ENCODE measurements around the gene PNKD.

Gene PNKD

GRCh38 chr2:218341381-218341780 is 71.1 kb downstream of the PNKD start:
- H3K36me3 Mint-ChIP-seq, result no peaks in the 10 kb centered on the region
- no peaks in the 10 kb centered on the region for H3K4me1 Mint-ChIP-seq (ENCODE audit: low read depth)
- no peaks in the 10 kb centered on the region for H3K9me3 Mint-ChIP-seq (ENCODE audit: low read depth)
- no peak overlapping the region for H3K27ac Mint-ChIP-seq
- H3K27me3 Mint-ChIP-seq, result no peaks in the 10 kb centered on the region
- no peak overlapping the region for H3K4me3 Mint-ChIP-seq

GRCh38 chr2:218342837-218343236 is 72.5 kb downstream of the PNKD start:
- Mint-ChIP-seq H3K4me3 (no peak overlapping the region), H3K9me3 (ENCODE audit: low read depth) (no peaks in the 10 kb centered on the region), H3K36me3 (no peaks in the 10 kb centered on the region)

GRCh38 chr2:218343591-218343990 is 73.3 kb downstream of the PNKD start:
- H3K27me3 Mint-ChIP-seq, result no peaks in the 10 kb centered on the region
- H3K9me3 Mint-ChIP-seq (ENCODE audit: low read depth), result no peaks in the 10 kb centered on the region
- no peak overlapping the region for H3K4me3 Mint-ChIP-seq
- H3K4me1 Mint-ChIP-seq (ENCODE audit: low read depth), result no peaks in the 10 kb centered on the region
- H3K36me3 Mint-ChIP-seq, result no peaks in the 10 kb centered on the region
- H3K27ac Mint-ChIP-seq, result no peak overlapping the region

More at GRCh38 chr2:218342837-218343236, 72.5 kb downstream of the PNKD start:
- Mint-ChIP-seq H3K4me1 (ENCODE audit: low read depth) (no peaks in the 10 kb centered on the region), H3K27ac (no peak overlapping the region), H3K27me3 (no peaks in the 10 kb centered on the region)

GRCh38 chr2:218344090-218344754 is 73.9 kb downstream of the PNKD start:
- H3K27ac Mint-ChIP-seq, result no peak overlapping the region

GRCh38 chr2:218344755-218345417 is 74.6 kb downstream of the PNKD start:
- no peaks in the 10 kb centered on the region for H3K9me3 Mint-ChIP-seq (ENCODE audit: low read depth)
- H3K27ac Mint-ChIP-seq, result no peak overlapping the region
- no peaks in the 10 kb centered on the region for H3K27me3 Mint-ChIP-seq
- H3K4me1 Mint-ChIP-seq (ENCODE audit: low read depth), result no peaks in the 10 kb centered on the region
- H3K4me3 Mint-ChIP-seq, result no peak overlapping the region
- H3K36me3 Mint-ChIP-seq, result no peaks in the 10 kb centered on the region

More at GRCh38 chr2:218344090-218344754, 73.9 kb downstream of the PNKD start:
- Mint-ChIP-seq H3K9me3 (ENCODE audit: low read depth) (no peaks in the 10 kb centered on the region), H3K36me3 (no peaks in the 10 kb centered on the region), H3K4me3 (no peak overlapping the region), H3K4me1 (ENCODE audit: low read depth) (no peaks in the 10 kb centered on the region), H3K27me3 (no peaks in the 10 kb centered on the region)

GRCh38 chr2:218345491-218346236 is 75.3 kb downstream of the PNKD start:
- H3K4me1 Mint-ChIP-seq (ENCODE audit: low read depth), result no peaks in the 10 kb centered on the region
- H3K9me3 Mint-ChIP-seq (ENCODE audit: low read depth), result no peaks in the 10 kb centered on the region
- H3K27ac Mint-ChIP-seq, result no peak overlapping the region
- no peak overlapping the region for H3K4me3 Mint-ChIP-seq
- no peaks in the 10 kb centered on the region for H3K36me3 Mint-ChIP-seq
- H3K27me3 Mint-ChIP-seq, result no peaks in the 10 kb centered on the region

GRCh38 chr2:218347172-218347571 is 76.9 kb downstream of the PNKD start:
- H3K27me3 Mint-ChIP-seq, result no peaks in the 10 kb centered on the region
- no peak overlapping the region for H3K27ac Mint-ChIP-seq
- H3K9me3 Mint-ChIP-seq (ENCODE audit: low read depth), result peaks cover 6% of the 10 kb centered on the region
- H3K36me3 Mint-ChIP-seq, result peaks cover 5% of the 10 kb centered on the region
- no peak overlapping the region for H3K4me3 Mint-ChIP-seq
- H3K4me1 Mint-ChIP-seq (ENCODE audit: low read depth), result no peaks in the 10 kb centered on the region

- Mint-ChIP-seq H3K4me1 (ENCODE audit: low read depth) (no peaks in the 10 kb centered on the region), H3K4me3 (no peak overlapping the region), H3K9me3 (ENCODE audit: low read depth) (peaks cover 6% of the 10 kb centered on the region), H3K27me3 (no peaks in the 10 kb centered on the region), H3K36me3 (peaks cover 5% of the 10 kb centered on the region), H3K27ac (no peak overlapping the region)
Observed at GRCh38 chr2:218354045-218354444, 83.7 kb downstream of the PNKD start.

GRCh38 chr2:218354850-218355443 is 84.6 kb downstream of the PNKD start:
- H3K27ac Mint-ChIP-seq, result no peak overlapping the region
- H3K4me1 Mint-ChIP-seq (ENCODE audit: low read depth), result no peaks in the 10 kb centered on the region
- no peaks in the 10 kb centered on the region for H3K27me3 Mint-ChIP-seq
- H3K36me3 Mint-ChIP-seq, result peaks cover 5% of the 10 kb centered on the region
- H3K9me3 Mint-ChIP-seq (ENCODE audit: low read depth), result peaks cover 6% of the 10 kb centered on the region
- no peak overlapping the region for H3K4me3 Mint-ChIP-seq

- no peaks in the 10 kb centered on the region for H3K4me1 Mint-ChIP-seq (ENCODE audit: low read depth)
- no peaks in the 10 kb centered on the region for H3K27me3 Mint-ChIP-seq
- no peak overlapping the region for H3K27ac Mint-ChIP-seq
- H3K36me3 Mint-ChIP-seq, result no peaks in the 10 kb centered on the region
- H3K4me3 Mint-ChIP-seq, result no peak overlapping the region
- H3K9me3 Mint-ChIP-seq (ENCODE audit: low read depth), result no peaks in the 10 kb centered on the region
Observed at GRCh38 chr2:218357236-218358177, 87.2 kb downstream of the PNKD start.

- H3K4me3 Mint-ChIP-seq, result no peak overlapping the region
- no peak overlapping the region for H3K27ac Mint-ChIP-seq
- H3K27me3 Mint-ChIP-seq, result no peaks in the 10 kb centered on the region
- no peaks in the 10 kb centered on the region for H3K36me3 Mint-ChIP-seq
- H3K4me1 Mint-ChIP-seq (ENCODE audit: low read depth), result no peaks in the 10 kb centered on the region
- H3K9me3 Mint-ChIP-seq (ENCODE audit: low read depth), result no peaks in the 10 kb centered on the region
Observed at GRCh38 chr2:218360453-218360852, 90.1 kb downstream of the PNKD start.

- Mint-ChIP-seq H3K27ac (no peak overlapping the region), H3K36me3 (no peaks in the 10 kb centered on the region), H3K4me3 (no peak overlapping the region), H3K9me3 (ENCODE audit: low read depth) (no peaks in the 10 kb centered on the region), H3K4me1 (ENCODE audit: low read depth) (peaks cover 4% of the 10 kb centered on the region), H3K27me3 (no peaks in the 10 kb centered on the region)
Observed at GRCh38 chr2:218362606-218363005, 92.3 kb downstream of the PNKD start.

GRCh38 chr2:218363736-218364135 is 93.4 kb downstream of the PNKD start:
- no peaks in the 10 kb centered on the region for H3K27me3 Mint-ChIP-seq
- no peak overlapping the region for H3K4me3 Mint-ChIP-seq
- no peaks in the 10 kb centered on the region for H3K9me3 Mint-ChIP-seq (ENCODE audit: low read depth)
- H3K4me1 Mint-ChIP-seq (ENCODE audit: low read depth), result peaks cover 10% of the 10 kb centered on the region
- no peaks in the 10 kb centered on the region for H3K36me3 Mint-ChIP-seq
- H3K27ac Mint-ChIP-seq, result no peak overlapping the region

- Mint-ChIP-seq H3K27ac (no peak overlapping the region), H3K4me3 (no peak overlapping the region), H3K4me1 (ENCODE audit: low read depth) (peaks cover 14% of the 10 kb centered on the region), H3K27me3 (no peaks in the 10 kb centered on the region), H3K36me3 (no peaks in the 10 kb centered on the region), H3K9me3 (ENCODE audit: low read depth) (no peaks in the 10 kb centered on the region)
Observed at GRCh38 chr2:218364196-218364595, 93.9 kb downstream of the PNKD start.

All from activated naive CD8-positive, alpha-beta T cell (primary cell).